Hindlimb muscle (tissue), 1 donor: ENCODE data around the gene NINL. TPM values are rescaled to one million over a fixed set of nuclear protein-coding genes. Genes with fewer than 3 reads are reported as not detected.
"Not testable (repeated sequence)": the region's sequence is repeated elsewhere in the genome, so short reads cannot be mapped to it uniquely, and the experiment has no call there.

Experiments
- DNase-seq: peaks from one replicate; pipeline ENCODE4 v3.0.0-alpha.2; 2013
- polyA plus RNA-seq: library from polyadenylated mRNA; unstranded; fragments of 120-200 nt; gene quantifications from one replicate; pipeline ENCODE4 v1.2.1, GENCODE V29; 2013; ENCODE audit not compliant: insufficient read length

NINL gene
- polyA plus RNA-seq, 1 donor, result 19.4 TPM

GRCh38 chr20:25551413-25552215 lies 33.7 kb downstream of the NINL start:
- no peak for DNase-seq

DNA sequence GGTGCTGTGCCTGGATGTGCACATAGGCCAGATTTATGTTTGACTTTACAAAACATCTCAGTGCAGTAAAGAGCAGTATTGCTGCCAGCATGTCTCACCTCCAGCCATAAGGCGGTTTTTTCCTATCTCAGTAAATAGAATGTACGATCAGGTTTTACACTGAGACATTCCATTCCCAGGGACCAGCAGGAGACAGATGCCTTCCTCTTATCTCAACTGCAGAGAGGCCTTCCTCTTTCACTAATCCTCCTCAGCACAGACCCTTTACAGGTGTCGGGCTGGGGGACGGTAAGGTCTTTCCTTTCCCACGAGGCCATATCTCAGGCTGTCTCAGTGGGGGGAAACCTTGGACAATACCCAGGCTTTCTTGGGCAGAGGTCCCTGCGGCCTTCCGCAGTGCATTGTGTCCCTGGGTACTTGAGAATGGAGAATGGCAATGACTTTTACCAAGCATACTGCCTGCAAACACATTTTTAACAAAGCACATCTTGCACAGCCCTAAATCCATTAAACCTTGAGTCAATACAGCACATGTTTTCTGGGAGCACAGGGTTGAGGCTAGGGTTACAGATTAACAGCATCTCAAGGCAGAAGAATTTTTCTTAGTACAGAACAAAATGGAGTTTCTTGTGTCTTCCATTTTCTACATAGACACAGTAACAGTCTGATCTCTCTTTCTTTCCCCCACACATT lies 34.5 kb downstream of the NINL start:
- DNase-seq, result not testable (repeated sequence)

DNA sequence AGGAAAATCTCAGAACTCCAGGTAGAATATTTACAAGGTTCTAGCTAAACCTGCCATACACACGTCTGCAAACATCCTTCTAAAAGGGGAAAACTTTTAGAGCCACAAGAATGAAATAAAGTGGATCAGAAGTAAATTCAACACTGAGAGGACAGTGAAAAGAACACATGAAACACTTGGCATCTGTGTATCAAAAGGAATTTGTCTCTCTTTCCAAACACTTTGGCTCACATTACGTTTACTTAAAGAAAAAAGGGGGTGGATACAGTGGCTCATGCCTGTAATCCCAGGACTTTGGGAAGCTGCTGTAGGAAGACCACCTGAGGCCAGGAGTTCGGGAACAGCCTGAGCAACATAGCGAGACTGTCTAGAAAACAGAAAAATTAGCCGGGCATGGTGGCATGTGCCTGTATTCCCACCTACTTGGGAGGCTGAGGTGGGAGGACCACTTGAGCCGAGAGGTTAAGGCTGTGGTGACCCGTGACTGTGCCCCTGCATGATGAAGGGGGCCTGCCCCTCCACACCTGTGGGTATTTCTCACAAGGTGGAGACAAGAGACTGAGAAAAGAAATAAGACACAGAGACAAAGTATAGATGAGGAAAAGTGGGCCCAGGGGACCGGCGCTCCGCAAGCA lies 35.4 kb downstream of the NINL start:
- no peak for DNase-seq

GRCh38 chr20:25549172-25549773 lies 36.1 kb downstream of the NINL start:
- DNase-seq, result no peak

GRCh38 chr20:25548613-25549086 lies 36.7 kb downstream of the NINL start:
- no peak for DNase-seq

- no peak for DNase-seq
Measured at GRCh38 chr20:25547999-25548398, 37.3 kb downstream of the NINL start.

DNA sequence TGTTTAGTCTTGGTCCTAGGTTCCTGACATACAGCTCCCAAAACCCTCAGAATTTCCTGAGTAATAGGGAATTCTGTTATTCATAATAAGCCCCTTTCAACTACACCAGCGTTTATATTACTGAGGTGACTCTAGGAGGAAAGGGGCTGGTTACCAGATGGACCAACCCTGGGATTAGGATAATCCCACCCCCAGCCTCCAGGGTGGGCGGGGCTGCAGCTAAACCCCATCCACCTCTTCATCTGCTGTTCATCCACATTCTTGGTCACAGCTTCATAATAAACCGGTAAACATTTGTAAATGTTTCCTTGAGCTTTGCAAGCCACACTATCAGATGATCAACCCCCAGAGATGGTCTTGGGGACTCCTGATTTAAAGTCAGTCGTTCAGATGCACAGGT lies 38.3 kb downstream of the NINL start:
- no peak for DNase-seq

DNA sequence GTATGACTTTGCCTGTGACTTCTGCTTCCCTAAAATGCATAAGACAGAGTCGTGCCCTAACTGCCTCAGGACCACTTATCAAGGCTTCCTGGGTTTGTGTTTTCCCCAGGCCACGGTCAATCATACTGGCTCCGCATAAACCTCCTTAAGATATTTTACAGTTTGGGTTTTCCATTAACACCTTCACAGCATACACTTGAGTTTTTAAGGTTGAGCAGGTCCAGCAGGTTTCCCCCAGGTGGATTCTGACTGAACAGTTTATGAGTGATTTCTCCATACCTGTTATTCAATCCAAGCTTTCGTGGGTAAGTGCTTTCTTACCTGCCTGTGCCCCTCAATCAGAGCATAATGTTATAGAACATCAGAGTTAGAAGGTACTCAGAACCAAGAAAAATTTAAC lies 39.3 kb downstream of the NINL start:
- DNase-seq, result no peak

GRCh38 chr20:25545171-25545570 lies 40.2 kb downstream of the NINL start:
- no peak for DNase-seq

- no peak for DNase-seq
Measured at GRCh38 chr20:25544734-25545133, 40.6 kb downstream of the NINL start.

DNA sequence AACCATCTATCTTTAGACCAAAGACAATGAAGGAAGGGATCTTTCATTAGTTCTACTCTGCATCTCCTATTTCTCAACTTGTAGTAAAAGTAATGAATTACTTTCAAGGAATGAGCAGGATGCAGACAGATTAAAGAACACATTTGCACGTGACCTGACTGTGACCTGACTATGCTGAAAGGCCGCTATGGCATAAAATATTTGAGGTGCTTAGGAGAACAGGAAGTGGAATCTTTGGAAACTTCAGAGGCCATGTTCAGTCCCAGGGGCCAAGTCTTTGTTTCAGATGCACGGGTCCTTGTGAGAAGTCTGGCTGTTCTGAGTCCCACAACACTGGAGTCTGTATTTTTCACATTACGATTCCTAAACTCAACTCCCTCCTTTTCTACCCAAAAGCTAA lies 41.0 kb downstream of the NINL start:
- no peak for DNase-seq

DNA sequence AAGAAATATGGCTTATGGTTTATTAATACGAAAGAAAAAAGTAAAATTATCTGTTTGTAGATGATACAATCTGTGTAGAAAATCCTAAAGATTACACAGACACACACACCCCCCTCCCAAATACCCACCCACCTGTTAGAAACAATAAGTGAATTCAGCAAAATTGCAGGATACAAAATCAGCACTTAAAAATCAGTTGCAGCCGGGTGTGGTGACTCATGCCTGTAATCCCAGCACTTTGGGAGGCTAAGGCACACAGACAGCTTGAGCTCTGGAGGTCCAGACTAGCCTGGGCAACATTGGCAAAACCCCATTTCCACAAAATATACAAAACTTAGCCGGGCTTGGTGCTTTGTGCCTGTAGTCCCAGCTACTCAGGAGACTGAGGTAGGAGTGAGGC lies 42.3 kb downstream of the NINL start:
- DNase-seq, result no peak

- DNase-seq, result no peak
Measured at GRCh38 chr20:25541676-25542075, 43.7 kb downstream of the NINL start.

DNA sequence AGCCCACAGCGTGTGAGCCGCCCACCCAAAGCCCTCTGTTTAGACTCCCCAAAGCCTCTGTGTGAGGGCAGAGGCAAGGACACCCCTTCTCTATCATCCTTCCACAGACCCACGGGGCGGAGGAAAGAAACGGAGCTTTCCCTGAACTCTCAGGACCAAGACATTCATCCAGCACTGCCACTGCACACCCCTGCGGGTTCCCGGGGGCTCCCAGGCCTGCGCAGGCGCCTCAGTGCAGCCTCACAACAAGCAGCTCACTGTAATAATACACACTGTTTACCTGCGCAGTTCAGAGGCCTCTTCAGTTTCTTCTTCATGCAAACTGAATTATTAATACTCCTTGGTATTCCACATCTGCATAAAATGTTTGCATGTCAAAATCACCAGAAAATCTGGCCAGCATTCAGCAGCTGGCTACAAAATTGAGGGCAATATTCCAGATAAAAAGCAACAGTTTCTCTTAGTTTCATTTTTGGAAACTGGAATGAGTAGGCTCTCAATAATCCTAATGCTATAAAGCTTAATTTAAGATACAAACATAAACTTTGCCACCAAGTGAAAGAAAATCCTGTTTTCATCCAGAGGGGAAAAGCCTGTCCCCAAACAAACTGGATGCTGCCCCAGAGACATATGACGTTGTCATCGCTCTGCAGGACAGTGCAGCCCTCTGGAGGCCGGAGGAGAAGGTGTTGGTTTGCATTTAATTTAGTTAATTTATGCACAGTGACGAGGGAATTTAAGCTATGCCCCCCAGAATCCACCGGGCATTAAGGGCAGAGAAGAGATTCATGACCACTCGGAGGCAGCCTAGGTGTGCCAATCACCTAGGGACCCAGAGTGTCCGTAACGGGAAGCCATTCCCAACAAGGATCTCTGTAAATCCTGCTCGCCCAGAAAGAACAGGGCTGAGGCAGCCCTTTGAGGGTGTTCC lies 45.3 kb downstream of the NINL start:
- DNase-seq, result peak; percentile 54

DNA sequence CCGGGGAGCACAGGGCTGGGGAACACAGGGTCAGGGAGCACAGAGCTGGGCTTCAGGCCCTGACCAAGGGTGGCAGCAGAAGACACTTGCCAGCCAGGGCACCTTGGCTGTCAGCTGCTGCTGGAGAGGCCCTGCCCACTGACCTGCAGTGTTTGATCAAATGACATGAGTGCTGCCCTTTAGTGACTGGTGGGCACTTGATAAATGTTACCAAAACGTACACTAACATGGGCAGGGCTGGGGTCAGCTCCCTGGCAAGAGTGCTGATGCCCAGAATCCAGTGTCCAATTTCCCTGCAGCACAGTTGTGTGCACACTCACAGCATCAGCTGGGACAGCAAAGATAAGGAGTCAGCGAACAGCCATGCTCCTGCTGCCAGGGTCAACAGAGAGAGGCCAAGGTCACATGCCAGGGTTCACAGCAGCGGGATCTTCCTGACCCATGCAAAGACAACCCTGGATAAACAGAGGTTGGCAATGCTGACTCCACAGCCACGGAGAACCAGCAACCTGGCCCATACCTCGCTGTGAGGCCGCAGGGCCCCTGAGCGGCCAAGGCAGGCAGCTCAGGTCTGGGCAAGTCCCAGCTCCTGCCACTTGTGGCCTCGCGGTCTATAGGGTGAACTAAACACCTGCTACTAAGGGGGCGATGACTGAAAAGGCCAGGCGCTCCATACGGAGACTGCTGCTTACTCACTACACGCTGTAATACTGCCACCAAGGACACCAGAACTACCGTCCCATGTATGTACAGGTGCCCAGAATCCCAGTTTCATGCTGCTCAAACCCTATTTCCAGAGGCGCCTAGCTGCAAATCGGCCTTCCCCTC lies 46.3 kb downstream of the NINL start:
- DNase-seq, result no peak

- DNase-seq, result no peak
Measured at GRCh38 chr20:25537890-25538289, 47.4 kb downstream of the NINL start.

DNA sequence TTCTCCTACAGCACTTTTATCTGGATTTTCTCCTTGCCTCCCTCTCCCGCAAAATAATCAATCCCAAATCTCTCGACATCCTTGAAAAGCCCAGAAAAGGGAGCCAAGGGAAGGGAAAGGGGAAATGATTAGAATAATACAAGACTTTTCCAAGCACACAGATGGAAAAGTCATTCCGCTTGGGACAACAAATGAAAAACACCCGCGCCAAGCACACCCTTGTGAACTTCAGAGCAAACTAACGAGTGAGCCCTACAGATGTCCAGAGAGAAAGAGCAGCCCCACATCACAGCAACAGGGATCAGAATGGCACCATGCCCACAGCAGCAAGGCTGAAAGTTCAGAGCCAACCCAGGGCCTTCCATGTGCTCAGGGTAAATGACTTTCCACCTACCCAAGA lies 49.6 kb downstream of the NINL start:
- DNase-seq, result peak; percentile 74

GRCh38 chr20:25534845-25535244 lies 50.5 kb downstream of the NINL start:
- no peak for DNase-seq

DNA sequence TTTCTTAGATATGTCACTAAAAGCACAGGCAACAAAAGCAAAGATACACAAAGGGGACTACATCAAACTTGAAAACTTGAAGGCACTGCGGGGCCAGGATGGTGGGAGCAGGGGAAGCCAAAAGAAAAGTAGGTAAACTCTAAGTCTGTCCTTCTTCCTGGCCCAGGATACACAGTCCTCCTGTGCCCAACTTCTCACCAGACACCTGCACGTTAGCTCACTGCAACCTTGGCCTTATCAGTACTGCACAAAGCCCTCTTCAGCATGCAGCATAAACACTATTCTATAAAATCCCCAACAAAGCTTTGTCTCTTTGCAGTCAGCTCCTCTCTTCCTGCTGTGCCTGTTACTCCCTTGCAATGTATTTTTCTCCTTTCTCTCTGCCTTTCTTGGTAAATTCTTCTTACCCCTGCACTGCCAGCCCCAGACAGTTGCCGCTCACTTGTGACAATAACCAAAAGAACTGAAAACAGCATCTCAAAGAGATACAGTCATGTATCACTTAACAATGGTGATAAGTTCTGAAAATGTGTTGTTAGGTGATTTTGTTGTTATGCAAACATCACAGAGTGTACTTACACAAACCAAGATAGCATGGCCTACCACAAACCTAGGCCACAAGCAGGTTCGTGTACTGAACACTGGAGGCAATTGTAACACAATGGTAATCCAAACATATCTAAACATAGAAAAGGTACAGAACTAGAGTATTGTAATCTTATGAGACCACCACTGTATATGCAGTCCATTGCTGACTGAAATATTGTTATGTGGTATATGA lies 51.2 kb downstream of the NINL start:
- no peak for DNase-seq

GRCh38 chr20:25532971-25533391 lies 52.4 kb downstream of the NINL start:
- DNase-seq, result no peak
